ENCODE measurements around the gene ZFP62. TPM values are rescaled to one million over a fixed set of nuclear protein-coding genes. Genes with fewer than 3 reads are reported as not detected.

Gene ZFP62
- polyA plus RNA-seq, 4 donors: 56.2 to 70.2 (median 64.1) TPM

- no peak for DNase-seq (ENCODE audit: low read depth in 4 of 4, low spot score in 3 of 4)
These were observed 47.7 kb downstream of the ZFP62 start for GRCh38 chr5:180813420-180813819.

- no peak for DNase-seq (ENCODE audit: low read depth in 4 of 4, low spot score in 3 of 4)
These were observed 49.4 kb downstream of the ZFP62 start for GRCh38 chr5:180811623-180812124.

GRCh38 chr5:180810959-180811622 is 50.0 kb downstream of the ZFP62 start:
- DNase-seq (ENCODE audit: low read depth in 4 of 4, low spot score in 3 of 4): no peak

DNA sequence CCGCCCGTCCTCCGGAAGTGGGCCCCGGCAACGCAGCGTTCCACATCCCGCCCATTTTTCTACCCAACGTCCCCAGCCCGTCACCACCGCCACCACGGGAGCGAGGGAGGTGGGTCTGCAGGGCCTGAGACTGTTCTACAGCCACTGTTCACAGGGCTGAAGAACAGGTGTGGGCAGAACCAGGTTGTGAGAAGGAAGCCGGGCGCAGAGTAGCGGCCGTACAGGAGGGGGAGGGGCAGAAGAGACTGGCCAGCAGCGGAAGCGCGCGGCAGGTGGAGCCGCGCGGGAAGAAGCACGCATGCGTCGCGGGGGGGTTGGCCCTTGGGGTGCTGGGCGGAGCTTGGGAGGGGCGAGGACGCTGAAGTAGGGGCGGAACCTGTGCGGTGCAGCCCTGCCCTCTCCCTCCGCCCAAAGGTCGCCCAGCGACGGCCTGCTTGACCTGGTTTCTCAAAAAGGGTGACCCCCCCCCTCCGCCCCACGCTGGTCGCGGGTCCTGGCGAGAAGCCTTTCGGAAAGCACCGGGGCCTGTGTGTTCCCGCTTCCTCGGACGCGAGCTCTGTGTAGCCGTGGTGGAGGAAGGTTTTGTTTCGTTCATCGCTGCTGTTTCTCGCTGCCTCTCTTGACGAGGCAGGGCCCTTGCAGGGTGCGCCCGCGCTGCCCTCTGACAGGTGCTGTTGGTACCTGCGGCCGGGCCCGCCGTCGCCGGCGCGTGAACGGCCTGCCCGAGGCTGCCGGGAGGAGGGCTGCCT is 50.7 kb downstream of the ZFP62 start:
- DNase-seq (ENCODE audit: low read depth in 4 of 4, low spot score in 3 of 4): peak; percentile 92 to 98 (median 93)

GRCh38 chr5:180809403-180810209 is 51.5 kb downstream of the ZFP62 start:
- DNase-seq (ENCODE audit: low read depth in 4 of 4, low spot score in 3 of 4): peak in 2 of 4 donors; percentile 79 to 85

GRCh38 chr5:180808461-180809000 is 52.5 kb downstream of the ZFP62 start:
- no peak for DNase-seq (ENCODE audit: low read depth in 4 of 4, low spot score in 3 of 4)

DNA sequence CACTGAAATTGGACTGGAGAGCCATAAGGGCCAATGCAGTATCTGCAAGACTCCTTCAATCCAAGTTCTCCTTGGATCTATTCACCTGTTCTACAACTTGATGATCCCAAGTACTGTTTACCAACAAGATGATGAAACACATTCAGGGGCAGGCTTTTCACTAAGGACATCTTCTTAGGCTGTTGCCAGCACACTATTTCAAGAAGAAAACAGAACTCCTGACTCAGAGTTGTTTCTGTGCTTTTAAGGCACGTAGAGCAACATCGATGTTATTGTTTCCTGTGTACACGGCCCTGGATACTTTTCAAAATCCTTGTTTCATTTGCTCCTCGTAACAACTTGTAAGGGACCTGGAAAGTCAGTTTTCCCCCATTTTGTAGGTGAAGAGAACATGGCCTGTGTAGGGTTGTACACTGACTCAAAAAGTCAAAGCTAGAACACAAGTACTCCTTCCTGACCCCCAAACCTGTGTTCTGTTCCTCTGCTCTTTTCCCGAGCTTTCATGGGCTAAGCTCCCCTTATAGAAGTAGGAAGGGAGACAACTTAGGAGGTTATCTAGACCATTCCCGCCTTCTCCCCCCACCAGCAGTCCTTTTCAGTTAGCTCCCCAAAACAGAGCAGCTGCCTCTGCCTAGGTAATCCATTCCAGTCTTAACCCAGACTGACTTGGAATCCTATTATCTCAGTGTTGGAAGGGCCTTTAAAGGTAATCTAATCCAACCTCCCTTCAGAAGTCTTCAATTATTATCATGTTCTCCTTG is 53.2 kb downstream of the ZFP62 start:
- no peak for DNase-seq (ENCODE audit: low read depth in 4 of 4, low spot score in 3 of 4)

DNA sequence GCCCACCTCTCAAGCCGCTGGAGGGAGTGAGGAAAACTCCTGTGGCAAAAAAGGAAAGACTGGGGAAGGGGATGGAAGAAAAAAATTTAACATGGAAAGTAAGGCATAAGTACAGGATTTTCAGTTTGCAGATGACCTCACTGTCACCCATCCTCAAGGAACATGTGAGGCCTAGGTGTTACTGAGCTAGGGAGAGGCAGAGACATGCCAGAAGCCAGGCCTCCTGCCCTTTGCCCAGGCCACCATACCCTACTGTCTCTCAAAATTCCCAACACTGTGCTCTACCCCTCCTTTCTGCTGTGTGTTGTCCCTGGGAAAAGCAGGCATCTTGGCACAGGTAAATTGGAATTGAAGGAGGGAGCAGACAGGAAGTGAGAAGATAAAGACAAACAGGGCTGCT is 54.0 kb downstream of the ZFP62 start:
- DNase-seq (ENCODE audit: low read depth in 4 of 4, low spot score in 3 of 4): no peak

GRCh38 chr5:180806351-180807011 is 54.6 kb downstream of the ZFP62 start:
- no peak for DNase-seq (ENCODE audit: low read depth in 4 of 4, low spot score in 3 of 4)

DNA sequence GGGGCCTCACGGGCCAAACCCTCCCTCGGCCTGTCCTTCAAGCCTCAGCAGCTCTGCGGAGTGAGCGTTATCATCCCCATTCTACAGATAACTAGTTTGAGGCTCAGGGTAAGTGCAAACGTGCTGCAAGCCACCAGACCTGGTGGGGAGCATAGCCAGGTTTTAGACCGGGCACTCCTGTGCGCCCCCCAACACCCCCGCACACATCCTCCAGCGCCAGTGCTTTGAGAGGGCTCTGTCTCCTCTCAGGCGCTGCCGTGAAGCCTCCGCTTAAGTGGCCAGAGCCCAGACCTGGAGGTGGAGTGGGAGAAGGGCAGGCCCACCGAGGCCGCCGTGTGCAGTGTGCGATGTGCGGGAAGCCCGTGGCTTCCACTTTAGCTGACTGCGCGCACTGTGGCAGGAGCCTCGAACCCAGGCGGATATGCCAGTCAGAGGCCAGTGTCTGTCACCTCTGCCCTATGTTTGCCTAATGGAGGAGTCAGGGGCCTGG is 56.9 kb downstream of the ZFP62 start:
- DNase-seq (ENCODE audit: low read depth in 4 of 4, low spot score in 3 of 4): no peak

GRCh38 chr5:180803181-180804128 is 57.6 kb downstream of the ZFP62 start:
- DNase-seq (ENCODE audit: low read depth in 4 of 4, low spot score in 3 of 4): no peak

- no peak for DNase-seq (ENCODE audit: low read depth in 4 of 4, low spot score in 3 of 4)
These were observed 58.5 kb downstream of the ZFP62 start, which contains the start of gene MGAT1 for GRCh38 chr5:180802325-180803180. MGAT1 (minus strand) TSS chr5:180802806; CDS start chr5:180792971, 9,835 bp downstream.

DNA sequence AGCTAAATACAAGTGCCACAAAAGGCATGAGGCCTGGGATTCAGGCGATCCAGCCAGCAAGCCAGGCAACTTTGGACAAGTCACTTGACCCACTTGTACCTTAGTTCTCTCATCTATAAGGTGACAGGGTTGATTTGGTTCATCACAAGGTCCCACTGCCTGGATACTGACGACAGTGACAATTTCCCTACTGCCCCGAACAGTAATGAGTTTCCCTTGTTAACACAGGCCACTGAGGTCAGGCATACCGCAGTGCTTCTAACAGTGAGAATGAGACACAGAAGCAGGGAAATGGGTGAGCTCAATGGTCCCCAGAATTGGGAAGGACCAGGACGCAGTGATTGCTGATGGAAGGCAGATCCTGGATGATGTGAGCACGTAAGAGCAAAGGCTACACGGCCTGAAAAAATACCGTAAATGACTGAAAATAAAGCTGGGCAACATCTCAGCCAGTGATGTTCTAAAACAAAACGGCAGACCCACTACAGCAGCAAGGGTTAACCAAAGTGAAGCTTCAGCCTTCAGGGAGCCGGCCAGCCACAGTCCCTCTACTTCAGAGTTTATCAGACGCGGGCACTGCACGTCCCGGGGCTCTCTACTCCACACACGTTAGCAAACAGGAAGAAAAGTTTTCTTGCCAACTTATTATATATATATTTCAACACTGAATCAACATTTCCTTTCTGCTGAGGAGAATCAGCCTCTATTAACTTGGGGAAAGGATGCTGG is 59.3 kb downstream of the ZFP62 start:
- DNase-seq (ENCODE audit: low read depth in 4 of 4, low spot score in 3 of 4): no peak

DNA sequence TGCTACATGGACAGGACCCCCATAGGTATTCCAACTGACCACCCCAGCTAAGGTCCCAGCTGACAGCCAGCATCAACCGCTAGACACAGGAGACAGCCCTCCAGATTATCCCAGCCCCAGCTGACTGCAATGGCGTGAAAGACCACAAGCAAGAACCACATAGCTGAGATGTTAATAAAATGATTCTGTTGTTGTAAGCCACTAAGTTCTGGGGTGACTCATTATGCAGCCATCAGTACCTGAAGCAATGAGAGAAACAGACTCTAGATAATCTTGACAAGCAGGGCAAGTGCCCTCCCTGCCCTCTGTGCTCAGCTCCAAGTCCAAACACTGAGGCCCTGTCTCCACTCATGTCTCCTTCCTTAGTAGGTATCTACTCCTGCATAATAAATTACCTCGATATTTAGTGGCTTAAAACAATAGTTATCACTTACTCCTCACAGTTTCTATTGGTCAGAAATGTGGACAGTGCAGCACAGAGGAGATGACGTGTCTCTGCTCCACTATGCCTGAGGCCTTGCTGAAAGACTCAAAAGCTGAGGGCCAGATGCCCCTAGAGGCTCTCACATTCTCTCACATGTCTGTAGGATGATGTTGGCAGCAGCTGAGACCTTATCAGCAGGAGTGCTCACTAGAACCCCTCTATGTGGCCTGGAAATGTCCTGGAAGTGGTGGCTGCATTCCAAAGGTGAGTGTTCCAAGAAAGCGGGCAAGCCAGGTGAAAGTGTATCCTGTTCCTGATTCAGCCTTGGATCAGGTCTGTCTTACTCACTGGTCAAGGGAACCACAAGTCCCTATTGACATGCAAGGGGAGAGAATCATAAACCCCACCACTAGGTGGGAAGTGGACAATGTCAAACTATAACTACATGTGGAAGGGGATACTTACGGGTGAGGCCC is 60.9 kb downstream of the ZFP62 start:
- no peak for DNase-seq (ENCODE audit: low read depth in 4 of 4, low spot score in 3 of 4)

- no peak for DNase-seq (ENCODE audit: low read depth in 4 of 4, low spot score in 3 of 4)
These were observed 61.9 kb downstream of the ZFP62 start for GRCh38 chr5:180799194-180799593.

DNA sequence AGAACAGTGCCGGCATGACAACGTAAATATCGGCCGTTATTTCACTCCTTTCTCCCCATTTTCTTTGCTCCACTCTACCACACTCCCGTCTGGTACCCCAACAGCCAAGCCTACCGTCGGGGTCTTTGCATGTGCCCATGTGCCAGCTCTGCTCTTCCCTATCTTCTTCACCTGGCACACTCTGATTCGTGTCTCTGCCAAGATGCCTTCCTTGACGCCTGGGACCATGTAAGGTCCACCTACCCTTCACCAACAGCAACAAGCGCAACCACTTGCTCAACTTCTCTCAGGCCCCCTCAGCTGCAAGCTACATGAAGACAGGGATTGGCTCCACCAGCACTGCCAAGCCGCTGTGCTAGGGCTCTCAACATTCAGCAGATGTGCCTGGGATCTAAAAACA is 62.9 kb downstream of the ZFP62 start:
- DNase-seq (ENCODE audit: low read depth in 4 of 4, low spot score in 3 of 4): no peak

Measured in right renal pelvis (tissue), 4 donors.